Spleen (tissue), 11 donors: ENCODE measurements around the gene ACVR1. TPM values are rescaled to one million over a fixed set of nuclear protein-coding genes. Genes with fewer than 3 reads are reported as not detected.

ENCODE experiments used
- DNase-seq: peaks from one replicate; pipeline ENCODE4 v3.0.0-alpha.2; 2020
- H3K27ac ChIP-seq, 8 donors: fragments of 200-600 bp; sonication (generic) in 7 of 8; 1 replicate in 4 of 8; 2 replicates in 4 of 8; pipeline versions ENCODE4 v1.5.0 to v1.8.0; 2016 to 2021; ENCODE audit warnings: inconsistent platforms in 4 of 8, mild to moderate bottlenecking in 4 of 8, moderate library complexity in 1 of 8
- H3K27me3 ChIP-seq, 7 donors: fragments of 200-600 bp; sonication (generic) in 6 of 7; replicated peaks in 1 of 7; 1 replicate in 4 of 7; 2 replicates in 3 of 7; pipeline versions ENCODE4 v1.5.0 to v1.8.0; 2016 to 2021; ENCODE audit warnings: inconsistent platforms in 3 of 7, mild to moderate bottlenecking in 1 of 7
- H3K36me3 ChIP-seq, 6 donors: fragments of 200-600 bp; sonication (generic) in 5 of 6; 1 replicate in 4 of 6; 2 replicates in 2 of 6; pipeline versions ENCODE4 v1.5.0 to v1.8.0; 2016 to 2021; ENCODE audit warnings: inconsistent platforms in 2 of 6
- H3K4me1 ChIP-seq, 6 donors: fragments of 200-600 bp; sonication (generic) in 5 of 6; 1 replicate in 3 of 6; 2 replicates in 3 of 6; pipeline versions ENCODE4 v1.5.0 to v1.8.0; 2016 to 2021; ENCODE audit warnings: inconsistent platforms in 3 of 6
- H3K4me3 ChIP-seq, 8 donors: fragments of 200-600 bp; sonication (generic) in 7 of 8; 1 replicate in 4 of 8; 2 replicates in 4 of 8; pipeline versions ENCODE4 v1.5.0 to v1.8.0; 2016 to 2021; ENCODE audit warnings: inconsistent platforms in 4 of 8, mild to moderate bottlenecking in 4 of 8, moderate library complexity in 2 of 8
- H3K9me3 ChIP-seq, 8 donors: fragments of 200-600 bp; sonication (generic) in 7 of 8; 1 replicate in 4 of 8; 2 replicates in 4 of 8; pipeline versions ENCODE4 v1.5.0 to v1.8.0; 2016 to 2021; ENCODE audit warnings: inconsistent platforms in 4 of 8
- CTCF ChIP-seq, 11 experiments: fragments of 200-600 bp in 7 of 11; fragments of 450-650 bp in 4 of 11; sonication (generic) in 4 of 11; IDR thresholded peaks in 8 of 11; conservative IDR thresholded peaks in 3 of 11; 1 replicate in 7 of 11; 2 replicates in 4 of 11; pipeline versions ENCODE4 v1.4.0 to v1.8.0; 2016 to 2021; ENCODE audit warnings: antibody characterized with exemption in 11 of 11, inconsistent platforms in 4 of 11, mild to moderate bottlenecking in 1 of 11
- POLR2A ChIP-seq, 3 donors: fragments of 450-650 bp; IDR thresholded peaks; one replicate each; pipeline ENCODE4 v1.5.1; 2017; ENCODE audit warnings: antibody characterized with exemption in 3 of 3, mild to moderate bottlenecking in 1 of 3
- POLR2AphosphoS5 ChIP-seq, 3 donors: sonication (generic); formaldehyde crosslinking; IDR thresholded peaks; one replicate each; pipeline ENCODE4 v1.5.1; 2017; ENCODE audit warnings: antibody characterized with exemption in 3 of 3
- WGBS, 5 donors: extraction: QIAGEN DNeasy Blood & Tissue Kit in 3 of 5; methylation state at CpG; one replicate each; pipeline versions ENCODE4 v1.1.5 to v1.1.7; 2013 to 2018; 5-methylcytosine and 5-hydroxymethylcytosine counted together
- intact Hi-C: fragments of 100-400 bp; cut with DNase I; formaldehyde crosslinking; loops from one replicate; pipeline ENCODE4 v1.15.0; 2023; ENCODE audit warnings: low total_unique reads
- polyA plus RNA-seq, 3 donors: library from polyadenylated mRNA; stranded (reverse); fragments of 200-250 nt; gene quantifications; one replicate each; pipeline ENCODE4 v1.2.1, GENCODE V29; 2013
- total RNA-seq, 7 donors: library from RNA; depleted of rRNA in 3 of 7; stranded (reverse); fragments of >200 nt in 3 of 7; fragmentation: NEBNext Ultra II Directional in 4 of 7; extraction: Animal tissue kit (Norgen Biotek cat#: 25700) in 4 of 7; gene quantifications; one replicate each; pipeline versions ENCODE4 v1.1.0 to v1.2.1, GENCODE V29; 2016 to 2021
- donor health status: healthy with polysubstance abuse.
- donor health status: DM: no; HTN: no; CAD: no; lungs with moderate emphysema.
- donor health status: DM: no; HTN: no; CAD: no.
- donor health status: Bipolar disorder and iron deficiency.
- donor health status: healthy.
- donor health status: DM: no; HTN: no; CAD: no.
- donor health status: DM: yes; HTN: yes; CAD: no.

ACVR1 gene
- total and polyA plus RNA-seq, 10 donors, result 2.1 to 23.8 (median 13.6) TPM

GRCh38 chr2:157897106-157897971 lies 21.2 kb upstream of the ACVR1 start:
- no peaks in the 10 kb centered on the region for H3K27me3 ChIP-seq
- intact Hi-C loops, result no loop called here
- TF ChIP-seq CTCF (IDR thresholded peaks at IDR 0.05 in 8 of 11, conservative IDR thresholded peaks at IDR 0.05 in 3 of 11) (no peak), POLR2A (IDR thresholded peaks at IDR 0.05) (no peak), POLR2AphosphoS5 (IDR thresholded peaks at IDR 0.05) (no peak)
- H3K27ac ChIP-seq, result peak overlapping the region; percentile 35 to 86 (median 70)
- H3K9me3 ChIP-seq, result no peaks in the 10 kb centered on the region
- no peak for DNase-seq
- H3K36me3 ChIP-seq, result no peaks in the 10 kb centered on the region
- H3K4me1 ChIP-seq, result peaks cover 0 to 37% (median 12%) of the 10 kb centered on the region in 6 donors
- 38 to 56% (median 50%) methylated on average over 4 of the region's 4 CpGs for WGBS, 5 donors
- H3K4me3 ChIP-seq, result peak overlapping the region in 1 of 8 donors; percentile 52

GRCh38 chr2:157895531-157895930 lies 19.4 kb upstream of the ACVR1 start:
- H3K4me3 ChIP-seq, result no peak overlapping the region
- peaks cover 0 to 37% (median 12%) of the 10 kb centered on the region in 6 donors for H3K4me1 ChIP-seq
- WGBS, 5 donors, result 76 to 89% (median 81%) methylated on average over 2 of the region's 2 CpGs

GRCh38 chr2:157894694-157895435 lies 18.7 kb upstream of the ACVR1 start:
- intact Hi-C loops, result no loop called here

More at GRCh38 chr2:157895531-157895930, 19.4 kb upstream of the ACVR1 start:
- no peak for DNase-seq
- intact Hi-C loops, result no loop called here
- no peak overlapping the region for H3K27ac ChIP-seq
- no peaks in the 10 kb centered on the region for H3K27me3 ChIP-seq
- H3K9me3 ChIP-seq, result no peaks in the 10 kb centered on the region
- no peak for TF ChIP-seq CTCF (IDR thresholded peaks at IDR 0.05 in 8 of 11, conservative IDR thresholded peaks at IDR 0.05 in 3 of 11)
- TF ChIP-seq POLR2AphosphoS5 (IDR thresholded peaks at IDR 0.05), result no peak
- TF ChIP-seq POLR2A (IDR thresholded peaks at IDR 0.05), result no peak
- H3K36me3 ChIP-seq, result no peaks in the 10 kb centered on the region

More at GRCh38 chr2:157894694-157895435, 18.7 kb upstream of the ACVR1 start:
- Histone ChIP-seq H3K4me1 (peaks cover 0 to 31% (median 12%) of the 10 kb centered on the region in 6 donors), H3K9me3 (no peaks in the 10 kb centered on the region), H3K4me3 (no peak overlapping the region), H3K36me3 (no peaks in the 10 kb centered on the region), H3K27me3 (no peaks in the 10 kb centered on the region), H3K27ac (no peak overlapping the region)
- WGBS, 5 donors, result 81 to 89% (median 84%) methylated on average over 12 of the region's 12 CpGs
- no peak for DNase-seq
- TF ChIP-seq POLR2A (IDR thresholded peaks at IDR 0.05), result no peak
- no peak for TF ChIP-seq POLR2AphosphoS5 (IDR thresholded peaks at IDR 0.05)
- TF ChIP-seq CTCF (IDR thresholded peaks at IDR 0.05 in 8 of 11, conservative IDR thresholded peaks at IDR 0.05 in 3 of 11), result no peak
